ENCODE results near the gene GSTO1. TPM values are rescaled to one million over a fixed set of nuclear protein-coding genes. Genes with fewer than 3 reads are reported as not detected.
A peak's percentile ranks its signal among the peaks of the same experiment; 100 is the strongest.

The GSTO1 gene
- total and polyA plus RNA-seq, 2 donors (not counting 1 experiment from before 2014, with no cell fraction given): 30.1 to 37.7 TPM

GRCh38 chr10:104259999-104260774 is 5.5 kb downstream of the GSTO1 start:
- Histone ChIP-seq H3K4me1 (ENCODE audit: control insufficient read depth in 2 of 2, insufficient read depth in 2 of 2, low read length in 2 of 2) (peaks cover 5 to 9% of the 10 kb centered on the region in 2 donors), H3K27ac (ENCODE audit: low read length in 2 of 2) (peak overlapping the region in 1 of 2 donors; percentile 17), H3K4me3 (ENCODE audit: control extremely low read depth in 1 of 5, extremely low read depth in 1 of 5, insufficient read depth in 1 of 5, low read depth in 2 of 5, low read length in 4 of 5) (no peak overlapping the region), H3K27me3 (replicated peaks in 1 of 4; ENCODE audit: control extremely low read depth in 1 of 4, control insufficient read depth in 3 of 4, insufficient read depth in 4 of 4, low read length in 3 of 4) (no peaks in the 10 kb centered on the region), H3K9me3 (ENCODE audit: control extremely low read depth in 1 of 3, control insufficient read depth in 2 of 3, insufficient read depth in 1 of 3, low read length in 2 of 3) (no peaks in the 10 kb centered on the region), H3K79me2 (ENCODE audit: control insufficient read depth, insufficient read depth, low read length) (peaks cover 41% of the 10 kb centered on the region), H3K36me3 (replicated peaks in 1 of 2; ENCODE audit: control extremely low read depth in 1 of 2, control insufficient read depth in 1 of 2, extremely low read depth in 1 of 2, insufficient read depth in 2 of 2, low read length in 1 of 2) (peaks cover 7 to 59% of the 10 kb centered on the region in 2 experiments), H2AFZ (ENCODE audit: insufficient read depth, low read depth, low read length, poor library complexity, severe bottlenecking) (no peak overlapping the region), H4K20me1 (ENCODE audit: control insufficient read depth, insufficient read depth, low read length, poor library complexity, severe bottlenecking) (peaks cover 11% of the 10 kb centered on the region), H3K4me2 (replicated peaks; ENCODE audit: low read depth, low read length, poor library complexity, severe bottlenecking) (no peak overlapping the region), H3K9ac (ENCODE audit: low read length) (no peak overlapping the region)
- no peak for TF ChIP-seq EZH2 (IDR thresholded peaks at IDR 0.05; ENCODE audit: borderline replicate concordance, insufficient read depth, low read depth, low read length, poor library complexity, severe bottlenecking)
- TF ChIP-seq, protein P1, sequence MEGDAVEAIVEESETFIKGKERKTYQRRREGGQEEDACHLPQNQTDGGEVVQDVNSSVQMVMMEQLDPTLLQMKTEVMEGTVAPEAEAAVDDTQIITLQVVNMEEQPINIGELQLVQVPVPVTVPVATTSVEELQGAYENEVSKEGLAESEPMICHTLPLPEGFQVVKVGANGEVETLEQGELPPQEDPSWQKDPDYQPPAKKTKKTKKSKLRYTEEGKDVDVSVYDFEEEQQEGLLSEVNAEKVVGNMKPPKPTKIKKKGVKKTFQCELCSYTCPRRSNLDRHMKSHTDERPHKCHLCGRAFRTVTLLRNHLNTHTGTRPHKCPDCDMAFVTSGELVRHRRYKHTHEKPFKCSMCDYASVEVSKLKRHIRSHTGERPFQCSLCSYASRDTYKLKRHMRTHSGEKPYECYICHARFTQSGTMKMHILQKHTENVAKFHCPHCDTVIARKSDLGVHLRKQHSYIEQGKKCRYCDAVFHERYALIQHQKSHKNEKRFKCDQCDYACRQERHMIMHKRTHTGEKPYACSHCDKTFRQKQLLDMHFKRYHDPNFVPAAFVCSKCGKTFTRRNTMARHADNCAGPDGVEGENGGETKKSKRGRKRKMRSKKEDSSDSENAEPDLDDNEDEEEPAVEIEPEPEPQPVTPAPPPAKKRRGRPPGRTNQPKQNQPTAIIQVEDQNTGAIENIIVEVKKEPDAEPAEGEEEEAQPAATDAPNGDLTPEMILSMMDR (IDR thresholded peaks at IDR 0.05): no peak
- Mint-ChIP-seq H3K4me3 (no peak overlapping the region), H3K4me1 (peaks cover 63% of the 10 kb centered on the region), H3K27me3 (no peaks in the 10 kb centered on the region), H3K9me3 (ENCODE audit: insufficient read depth) (no peaks in the 10 kb centered on the region), H3K27ac (peak overlapping the region; percentile 43)
- 95% methylated on average over 4 of the region's 6 CpGs for WGBS (ENCODE audit: insufficient coverage)
- DNase-seq (no peak), ATAC-seq (ENCODE audit: low read depth) (no peak)
- CTCF ChIA-PET: interaction anchor here (1.3 to 2.1 kb wide), 2 partner anchors 14 to 26 kb away, joined by 3 to 10 read pairs; no protein-coding TSS in a partner anchor
- intact Hi-C loops (cut with micrococcal nuclease): no loop called here
- POLR2A ChIA-PET: no interaction called here

DNA sequence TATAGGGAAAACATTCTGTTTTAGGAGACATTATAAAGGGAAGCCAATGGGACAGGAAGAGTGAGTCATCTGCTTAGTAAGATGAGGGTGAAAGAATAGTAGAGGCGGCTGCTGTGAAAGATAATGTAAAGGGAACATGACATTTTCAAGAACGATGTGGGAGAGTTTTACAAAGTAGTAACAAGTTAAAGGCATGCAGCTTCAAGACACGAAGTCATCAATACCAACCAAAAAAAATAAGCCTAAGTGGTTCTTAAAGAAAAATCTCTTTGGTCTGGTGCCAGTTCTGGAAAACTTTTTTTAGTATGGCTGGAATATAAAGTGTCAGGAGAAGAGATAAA is 6.1 kb downstream of the GSTO1 start:
- ATAC-seq (ENCODE audit: low read depth): no peak
- POLR2A ChIA-PET: no interaction called here

More for the DNA sequence above, 6.1 kb downstream of the GSTO1 start:
- Histone ChIP-seq H3K4me1 (ENCODE audit: control insufficient read depth in 2 of 2, insufficient read depth in 2 of 2, low read length in 2 of 2) (peaks cover 2 to 8% of the 10 kb centered on the region in 2 donors), H3K27ac (ENCODE audit: low read length in 2 of 2) (peak overlapping the region in 1 of 2 donors; percentile 17), H3K79me2 (ENCODE audit: control insufficient read depth, insufficient read depth, low read length) (peaks cover 45% of the 10 kb centered on the region), H4K20me1 (ENCODE audit: control insufficient read depth, insufficient read depth, low read length, poor library complexity, severe bottlenecking) (peaks cover 13% of the 10 kb centered on the region), H3K9me3 (ENCODE audit: control extremely low read depth in 1 of 3, control insufficient read depth in 2 of 3, insufficient read depth in 1 of 3, low read length in 2 of 3) (no peaks in the 10 kb centered on the region), H3K4me2 (replicated peaks; ENCODE audit: low read depth, low read length, poor library complexity, severe bottlenecking) (no peak overlapping the region), H3K27me3 (replicated peaks in 1 of 4; ENCODE audit: control extremely low read depth in 1 of 4, control insufficient read depth in 3 of 4, insufficient read depth in 4 of 4, low read length in 3 of 4) (no peaks in the 10 kb centered on the region), H3K9ac (ENCODE audit: low read length) (no peak overlapping the region), H3K36me3 (replicated peaks in 1 of 2; ENCODE audit: control extremely low read depth in 1 of 2, control insufficient read depth in 1 of 2, extremely low read depth in 1 of 2, insufficient read depth in 2 of 2, low read length in 1 of 2) (peaks cover 11 to 63% of the 10 kb centered on the region in 2 experiments), H3K4me3 (ENCODE audit: control extremely low read depth in 1 of 5, extremely low read depth in 1 of 5, insufficient read depth in 1 of 5, low read depth in 2 of 5, low read length in 4 of 5) (no peak overlapping the region), H2AFZ (ENCODE audit: insufficient read depth, low read depth, low read length, poor library complexity, severe bottlenecking) (no peak overlapping the region)
- Mint-ChIP-seq H3K9me3 (ENCODE audit: insufficient read depth) (no peaks in the 10 kb centered on the region), H3K4me3 (no peak overlapping the region), H3K27me3 (no peaks in the 10 kb centered on the region), H3K27ac (peak overlapping the region; percentile 12), H3K4me1 (peaks cover 64% of the 10 kb centered on the region)
- DNase-seq: no peak
- WGBS (ENCODE audit: insufficient coverage): 100% methylated on average over 1 of the region's 3 CpGs
- CTCF ChIA-PET: no interaction called here
- intact Hi-C loops (cut with micrococcal nuclease): no loop called here
- TF ChIP-seq, protein P1 (IDR thresholded peaks at IDR 0.05): no peak
- TF ChIP-seq EZH2 (IDR thresholded peaks at IDR 0.05; ENCODE audit: borderline replicate concordance, insufficient read depth, low read depth, low read length, poor library complexity, severe bottlenecking): no peak
